Measurements from ENCODE around the gene PLA2G7. TPM values are rescaled to one million over a fixed set of nuclear protein-coding genes. Genes with fewer than 3 reads are reported as not detected.
A peak's percentile ranks its signal among the peaks of the same experiment; 100 is the strongest.

The PLA2G7 gene
- total RNA-seq, 1 donor from 2014 or later, result 0.48 TPM

- no peak overlapping the region for H3K4me2 ChIP-seq (ENCODE audit: low read length)
- no peaks in the 10 kb centered on the region for H3K79me2 ChIP-seq (ENCODE audit: insufficient read depth, low read length)
- H3K36me3 Mint-ChIP-seq (ENCODE audit: low read depth, unreplicated experiment), result no peaks in the 10 kb centered on the region
- no peak overlapping the region for H2AFZ ChIP-seq (ENCODE audit: low read depth, low read length)
- no peaks in the 10 kb centered on the region for H3K27me3 Mint-ChIP-seq (ENCODE audit: low read depth, unreplicated experiment)
- H3K4me3 Mint-ChIP-seq (ENCODE audit: unreplicated experiment), result no peak overlapping the region
- H3K9me3 ChIP-seq (ENCODE audit: insufficient read depth, low read depth, low read length), result no peaks in the 10 kb centered on the region
- no peaks in the 10 kb centered on the region for H3K4me1 ChIP-seq (ENCODE audit: insufficient read depth, low read length)
- H4K20me1 ChIP-seq (ENCODE audit: insufficient read depth, low read length), result no peaks in the 10 kb centered on the region
- H3K27me3 ChIP-seq (ENCODE audit: insufficient read depth, low read length), result no peaks in the 10 kb centered on the region
- H3K4me3 ChIP-seq (ENCODE audit: insufficient read depth, low read depth, low read length), result no peak overlapping the region
- no peaks in the 10 kb centered on the region for H3K36me3 ChIP-seq (ENCODE audit: insufficient read depth, low read length)
- no peak for FAIRE-seq
- no peak overlapping the region for H3K9ac ChIP-seq (ENCODE audit: low read length)
- DNase-seq (ENCODE audit: low read depth), result peak; percentile 21
- no peaks in the 10 kb centered on the region for H3K9me3 Mint-ChIP-seq (ENCODE audit: unreplicated experiment)
- no peak overlapping the region for H3K27ac ChIP-seq (ENCODE audit: low read depth, low read length)
- H3K27ac Mint-ChIP-seq (ENCODE audit: unreplicated experiment), result no peak overlapping the region
- no peaks in the 10 kb centered on the region for H3K4me1 Mint-ChIP-seq (ENCODE audit: low read depth, unreplicated experiment)
- TF ChIP-seq CTCF (IDR thresholded peaks at IDR 0.05; ENCODE audit: insufficient read depth, low read depth, low read length) (peak; percentile 70), EZH2 (IDR thresholded peaks at IDR 0.05; ENCODE audit: insufficient read depth, low read length) (no peak)
Measured at GRCh38 chr6:46781478-46782378, 46.6 kb upstream of the PLA2G7 start.

- H3K4me1 Mint-ChIP-seq (ENCODE audit: low read depth, unreplicated experiment), result peaks cover 3% of the 10 kb centered on the region
- TF ChIP-seq CTCF (IDR thresholded peaks at IDR 0.05; ENCODE audit: insufficient read depth, low read depth, low read length) (no peak), EZH2 (IDR thresholded peaks at IDR 0.05; ENCODE audit: insufficient read depth, low read length) (no peak)
- H3K4me3 ChIP-seq (ENCODE audit: insufficient read depth, low read depth, low read length), result no peak overlapping the region
Measured at GRCh38 chr6:46777476-46778346, 42.5 kb upstream of the PLA2G7 start.

More at GRCh38 chr6:46777476-46778346, 42.5 kb upstream of the PLA2G7 start:
- FAIRE-seq (no peak), DNase-seq (ENCODE audit: low read depth) (no peak)
- H3K79me2 ChIP-seq (ENCODE audit: insufficient read depth, low read length), result no peaks in the 10 kb centered on the region
- no peaks in the 10 kb centered on the region for H3K27me3 ChIP-seq (ENCODE audit: insufficient read depth, low read length)
- no peaks in the 10 kb centered on the region for H3K9me3 ChIP-seq (ENCODE audit: insufficient read depth, low read depth, low read length)
- Mint-ChIP-seq H3K4me3 (ENCODE audit: unreplicated experiment) (no peak overlapping the region), H3K27me3 (ENCODE audit: low read depth, unreplicated experiment) (no peaks in the 10 kb centered on the region), H3K27ac (ENCODE audit: unreplicated experiment) (no peak overlapping the region), H3K9me3 (ENCODE audit: unreplicated experiment) (peaks cover 4% of the 10 kb centered on the region), H3K36me3 (ENCODE audit: low read depth, unreplicated experiment) (no peaks in the 10 kb centered on the region)
- H3K36me3 ChIP-seq (ENCODE audit: insufficient read depth, low read length), result no peaks in the 10 kb centered on the region
- no peaks in the 10 kb centered on the region for H3K4me1 ChIP-seq (ENCODE audit: insufficient read depth, low read length)
- no peak overlapping the region for H2AFZ ChIP-seq (ENCODE audit: low read depth, low read length)
- no peak overlapping the region for H3K4me2 ChIP-seq (ENCODE audit: low read length)
- H4K20me1 ChIP-seq (ENCODE audit: insufficient read depth, low read length), result no peaks in the 10 kb centered on the region
- H3K9ac ChIP-seq (ENCODE audit: low read length), result no peak overlapping the region
- H3K27ac ChIP-seq (ENCODE audit: low read depth, low read length), result no peak overlapping the region

Data from astrocyte (in vitro differentiated cells and primary cell).